HUDEP-2 (cell line): Measurements from ENCODE around the gene TFG.

Experiments
- DNase-seq, 76 experiments: peaks; one replicate each; lab custom pipeline; 2025; ENCODE audit not compliant: unreplicated experiment in 76 of 76; lab: John Stamatoyannopoulos, UW

Gene TFG

DNA sequence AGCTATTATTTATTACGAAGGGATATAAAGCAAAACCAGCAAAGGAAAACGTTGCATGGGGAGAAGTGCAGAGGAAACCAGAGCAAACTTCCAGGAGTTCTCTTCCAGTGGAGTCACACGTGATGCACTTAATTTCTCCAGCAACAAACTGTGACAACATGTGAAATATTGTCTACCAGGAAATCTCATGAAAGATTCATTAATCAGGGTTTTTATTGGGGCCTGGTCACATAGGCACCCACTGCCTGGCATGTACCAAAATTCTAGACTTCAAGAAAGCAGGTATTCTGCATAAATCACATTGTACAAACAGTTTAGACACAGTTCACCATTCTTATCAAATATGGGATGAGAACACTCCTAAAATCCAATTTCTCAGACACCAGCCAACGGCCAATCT lies 5.4 kb upstream of the TFG start:
- DNase-seq: no peak

- DNase-seq: no peak
These were observed 2.9 kb upstream of the TFG start for GRCh38 chr3:100706365-100706764.

DNA sequence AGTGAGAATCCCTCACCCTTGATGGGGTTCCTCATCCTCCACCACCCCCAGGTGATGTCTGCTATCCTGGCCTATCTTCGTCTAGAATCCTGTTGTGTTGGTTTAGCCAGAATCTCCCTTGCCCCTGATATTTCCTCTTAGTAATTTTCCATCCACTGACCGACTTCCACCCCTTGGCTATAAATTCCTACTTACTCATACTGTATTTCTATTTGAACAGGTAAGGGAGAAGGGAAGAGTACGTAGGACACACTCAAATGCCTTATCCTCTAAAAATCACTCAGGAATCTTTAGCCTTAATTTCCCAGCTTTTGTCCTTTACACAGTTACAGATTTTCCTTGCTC lies 678 bp upstream of the TFG start:
- DNase-seq: no peak

DNA sequence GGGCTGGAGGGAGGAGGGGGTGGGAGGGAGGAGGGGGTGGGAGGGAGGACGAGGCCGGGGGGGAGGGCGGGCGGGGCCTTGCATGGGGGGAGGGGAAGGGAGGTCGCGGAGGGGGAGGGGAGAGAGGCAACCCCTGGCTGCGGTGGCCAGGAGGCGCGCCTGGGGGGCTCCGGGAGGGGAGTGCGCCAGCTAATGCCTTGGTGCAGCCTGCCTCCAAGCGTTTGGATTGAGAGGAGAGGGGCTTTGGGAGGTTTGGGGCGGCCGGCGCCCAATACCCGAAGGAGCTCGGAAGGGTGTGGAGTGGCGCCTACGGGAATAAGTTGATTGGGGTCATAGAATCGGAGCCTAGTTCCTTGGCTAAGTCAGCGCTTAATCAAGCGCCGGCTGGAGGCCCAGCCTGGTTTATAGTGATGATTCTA lies 557 bp downstream of the TFG start:
- DNase-seq: peak in 21 of 76 experiments; percentile 2 to 35 (median 12)

DNA sequence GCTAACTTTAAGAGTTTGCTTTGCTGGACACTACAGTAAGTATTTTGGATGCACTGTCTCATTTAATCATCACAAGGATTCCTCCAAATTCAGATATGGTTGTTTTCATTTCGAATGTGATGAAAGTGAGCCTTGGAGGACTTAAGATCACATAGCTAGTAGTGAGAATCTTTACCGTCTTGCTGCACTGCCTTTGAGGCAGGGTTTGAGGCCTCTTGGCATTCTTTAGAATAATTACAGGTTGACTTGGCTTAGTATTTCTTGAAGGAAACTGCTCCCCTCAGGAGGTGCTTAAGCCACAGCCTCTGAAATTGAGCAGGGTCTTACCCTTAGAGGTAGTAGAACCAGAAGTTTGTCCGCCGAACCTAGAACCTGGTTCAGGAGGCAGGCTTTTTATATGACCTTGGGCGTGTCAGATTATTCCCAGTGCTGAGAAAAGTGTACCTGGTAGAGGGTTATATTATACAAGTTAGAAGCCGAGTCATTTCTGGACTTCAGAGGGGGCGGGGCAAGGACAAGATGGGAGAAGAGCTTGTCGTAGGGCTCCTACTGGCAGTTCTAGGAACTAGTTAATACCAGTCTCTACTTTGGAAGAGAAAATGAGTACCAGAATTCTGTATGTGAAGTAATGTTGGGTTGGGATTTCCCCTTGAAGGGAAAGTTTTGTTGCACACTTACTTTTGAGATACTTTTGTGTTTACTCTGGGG lies 1.1 kb downstream of the TFG start:
- peak in 66 of 76 experiments; percentile 2 to 65 (median 31) for DNase-seq

DNA sequence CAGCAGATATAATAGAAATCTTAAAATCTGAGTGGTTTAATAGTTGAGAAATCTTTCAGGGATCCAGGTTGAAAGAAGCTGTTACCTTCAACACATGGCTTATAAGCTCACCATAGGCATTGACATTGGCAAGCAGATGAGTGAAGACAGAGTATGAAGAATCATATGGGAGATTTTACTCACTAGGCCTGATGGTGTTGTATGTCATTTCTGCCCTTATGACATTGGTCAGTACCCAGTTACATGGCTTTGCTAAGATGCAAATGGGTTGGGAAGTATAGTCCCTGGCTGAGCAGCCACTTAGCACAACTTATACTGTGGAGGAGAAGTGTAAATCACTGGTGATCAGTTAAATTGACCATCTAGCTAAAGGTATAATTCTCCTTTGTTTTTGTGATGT lies 5.9 kb downstream of the TFG start:
- DNase-seq: no peak

- no peak for DNase-seq
These were observed 7.8 kb downstream of the TFG start for GRCh38 chr3:100717063-100717462.

- DNase-seq: no peak
These were observed 8.6 kb downstream of the TFG start for GRCh38 chr3:100717637-100718487.

DNA sequence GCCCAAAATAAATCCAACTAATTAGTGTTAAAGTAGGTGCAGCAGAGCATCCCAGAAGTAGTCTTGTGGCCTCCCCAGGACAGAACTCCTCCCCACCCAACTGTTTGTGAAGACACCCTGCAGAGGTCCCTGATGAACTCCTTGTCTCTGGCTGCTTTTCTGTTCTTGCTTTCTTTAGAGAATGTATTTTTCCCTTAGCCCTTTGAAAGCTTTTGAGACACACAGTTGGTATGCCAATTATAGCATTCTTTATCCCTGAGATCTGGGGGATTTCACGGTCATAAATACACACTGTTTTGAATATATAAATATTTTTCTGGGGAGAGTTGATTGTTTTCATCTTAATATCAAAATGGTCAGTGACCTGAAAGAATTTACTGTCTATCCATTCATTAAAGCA lies 9.8 kb downstream of the TFG start:
- no peak for DNase-seq

- peak in 1 of 76 experiments; percentile 5 for DNase-seq
These were observed 11.1 kb downstream of the TFG start for GRCh38 chr3:100720426-100720825.

GRCh38 chr3:100725935-100726513 lies 16.7 kb downstream of the TFG start:
- no peak for DNase-seq

DNA sequence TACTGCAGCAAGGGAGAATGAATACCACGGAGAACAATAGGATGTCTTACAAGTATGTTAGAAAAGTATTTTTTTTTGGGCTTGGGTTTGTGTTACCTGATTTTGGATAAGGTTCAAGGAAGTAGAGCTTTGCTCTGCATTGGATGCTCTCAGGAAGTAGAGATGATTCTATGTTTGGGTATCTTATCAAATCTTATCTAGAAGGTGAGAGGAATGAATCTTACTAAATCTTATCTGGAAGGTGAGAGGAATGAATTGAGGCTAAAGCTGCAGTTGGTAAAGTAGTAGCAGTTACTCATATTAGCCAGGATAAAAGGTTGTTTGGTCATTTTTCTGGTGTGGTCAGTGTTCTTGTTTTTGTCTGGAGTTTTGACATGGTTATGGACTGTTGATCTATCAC lies 17.4 kb downstream of the TFG start:
- no peak for DNase-seq

DNA sequence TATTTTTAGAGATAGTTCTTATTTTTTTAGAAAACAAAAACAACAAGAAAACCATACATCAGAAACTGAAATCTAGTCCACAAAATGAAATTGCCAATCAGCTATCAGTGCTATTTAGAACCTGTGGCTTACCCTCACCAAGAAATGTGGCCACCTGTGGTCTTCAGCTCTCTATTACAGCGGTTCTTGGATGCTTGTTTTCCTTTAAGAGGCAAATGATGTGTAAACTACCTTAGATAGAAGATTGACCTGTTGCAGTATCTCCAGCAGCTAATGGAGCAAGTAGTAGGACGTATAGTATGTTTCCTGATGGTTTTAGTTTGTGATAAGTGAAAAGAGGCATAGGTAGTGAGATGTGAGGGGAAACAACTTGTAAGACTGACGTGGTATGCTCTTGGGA lies 21.2 kb downstream of the TFG start:
- DNase-seq: no peak

GRCh38 chr3:100732435-100732834 lies 23.1 kb downstream of the TFG start:
- DNase-seq: no peak

- peak in 11 of 76 experiments; percentile 2 to 26 (median 14) for DNase-seq
These were observed 28.0 kb downstream of the TFG start for GRCh38 chr3:100737334-100737733.

- no peak for DNase-seq
These were observed 30.9 kb downstream of the TFG start for GRCh38 chr3:100740207-100740606.

DNA sequence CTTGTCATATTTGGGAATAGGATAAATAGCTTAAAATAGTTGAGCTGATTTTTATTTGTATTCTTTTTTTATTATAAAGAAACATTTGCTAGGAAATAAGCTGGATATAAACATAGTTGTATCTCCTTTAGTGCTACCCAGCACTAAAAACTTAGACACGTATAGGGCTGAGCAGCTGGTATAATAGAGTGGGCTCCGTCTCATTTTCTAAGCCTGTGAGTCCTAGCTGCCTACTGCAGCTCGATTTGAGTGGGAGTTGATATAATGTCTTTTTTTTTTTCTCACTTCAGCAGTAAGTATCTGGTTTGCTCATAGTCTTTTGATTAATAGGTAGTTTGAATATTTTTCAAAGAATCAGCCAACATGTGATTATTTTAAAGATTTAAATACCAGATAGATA lies 34.2 kb downstream of the TFG start:
- no peak for DNase-seq

DNA sequence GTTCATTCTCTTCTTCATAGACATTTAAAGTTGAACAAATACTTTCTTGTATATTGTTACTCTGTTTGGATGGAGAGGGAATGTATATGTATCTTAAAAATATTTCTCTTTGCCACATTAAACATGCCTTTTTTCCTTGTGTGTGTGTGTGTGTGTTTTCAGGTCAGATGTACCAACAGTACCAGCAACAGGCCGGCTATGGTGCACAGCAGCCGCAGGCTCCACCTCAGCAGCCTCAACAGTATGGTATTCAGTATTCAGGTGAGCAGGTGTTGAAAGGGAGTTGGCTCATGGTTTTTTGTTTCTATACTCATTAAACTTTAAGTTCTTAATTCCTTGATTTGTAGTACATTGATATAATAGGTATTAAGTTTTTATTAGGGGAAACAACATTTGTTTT lies 35.4 kb downstream of the TFG start:
- DNase-seq: no peak

DNA sequence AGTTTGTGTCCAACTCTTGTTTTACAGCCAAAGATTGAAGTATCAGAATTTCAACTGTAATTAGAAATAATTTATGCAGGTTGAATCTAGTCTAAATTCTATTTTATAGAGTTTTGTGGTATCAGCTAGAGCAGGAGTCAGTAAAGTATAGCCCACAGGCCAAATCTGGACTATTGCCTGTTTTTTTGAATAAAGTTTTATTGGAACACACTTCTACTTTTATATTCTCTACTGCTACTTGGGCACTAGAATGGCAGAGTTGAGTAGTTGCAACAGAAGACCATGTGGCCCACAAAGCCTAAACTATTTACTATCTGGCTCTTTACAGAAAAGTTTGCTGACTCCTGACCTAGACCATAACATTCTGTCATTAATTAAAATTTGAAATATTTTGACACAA lies 36.3 kb downstream of the TFG start:
- no peak for DNase-seq

GRCh38 chr3:100746092-100746491 lies 36.8 kb downstream of the TFG start:
- no peak for DNase-seq

DNA sequence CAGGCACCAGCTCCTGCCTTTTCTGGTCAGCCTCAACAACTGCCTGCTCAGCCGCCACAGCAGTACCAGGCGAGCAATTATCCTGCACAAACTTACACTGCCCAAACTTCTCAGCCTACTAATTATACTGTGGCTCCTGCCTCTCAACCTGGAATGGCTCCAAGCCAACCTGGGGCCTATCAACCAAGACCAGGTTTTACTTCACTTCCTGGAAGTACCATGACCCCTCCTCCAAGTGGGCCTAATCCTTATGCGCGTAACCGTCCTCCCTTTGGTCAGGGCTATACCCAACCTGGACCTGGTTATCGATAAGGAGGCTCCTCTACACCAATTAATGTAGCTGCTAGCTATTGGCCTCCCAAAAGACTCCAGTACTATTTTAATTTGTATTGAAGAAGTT lies 38.9 kb downstream of the TFG start:
- peak in 2 of 76 experiments; percentile 3 to 5 for DNase-seq

- DNase-seq: no peak
These were observed 39.7 kb downstream of the TFG start for GRCh38 chr3:100748967-100749366.
